MG63 (cell line): ENCODE measurements around the gene PEX19. TPM values are rescaled to one million over a fixed set of nuclear protein-coding genes. Genes with fewer than 3 reads are reported as not detected.

Experiments used
- total RNA-seq: library from RNA; depleted of rRNA; stranded (reverse); fragments of >200 nt; shearing (Covaris generic); gene quantifications from 2 replicates; pipeline ENCODE4 v1.2.3, GENCODE V29; 2014; ENCODE audit warnings: low replicate concordance; rRNA removed

PEX19 gene
- total RNA-seq, 1 experiment from 2014 or later = 27.2 TPM

Other genes starting within 250 kb of the PEX19 start
- gene KCNJ10, start 215.0 kb downstream of the PEX19 start, total RNA-seq = not detected in 2 replicates
- not detected in 2 replicates for gene KCNJ9, start 203.6 kb downstream of the PEX19 start, total RNA-seq
- 18.0 and 20.2 TPM in 2 replicates for gene IGSF8, start 186.5 kb downstream of the PEX19 start, total RNA-seq
- gene ATP1A2, start 169.4 kb downstream of the PEX19 start, total RNA-seq = not detected in 2 replicates
- gene ATP1A4, start 133.5 kb downstream of the PEX19 start, total RNA-seq = not detected in 2 replicates
- gene CASQ1, start 94.6 kb downstream of the PEX19 start, total RNA-seq = not detected in 2 replicates
- 243 and 355 TPM in 2 replicates for gene PEA15, start 79.7 kb downstream of the PEX19 start, total RNA-seq
- gene DCAF8, start 22.6 kb downstream of the PEX19 start, total RNA-seq = 46.3 and 71.9 TPM in 2 replicates
- gene COPA, start 58.1 kb upstream of the PEX19 start, total RNA-seq = 144 and 206 TPM in 2 replicates
- gene NCSTN, start 58.2 kb upstream of the PEX19 start, total RNA-seq = 31.5 and 50.6 TPM in 2 replicates
- gene NHLH1, start 81.9 kb upstream of the PEX19 start, total RNA-seq = not detected in 2 replicates
- not detected in 2 replicates for gene VANGL2, start 115.4 kb upstream of the PEX19 start, total RNA-seq
- not detected in 2 replicates for gene SLAMF6, start 238.1 kb upstream of the PEX19 start, total RNA-seq